ENCODE data around the gene CFAP53.
"Not testable (repeated sequence)": the region's sequence is repeated elsewhere in the genome, so short reads cannot be mapped to it uniquely, and the experiment has no call there.

Gene CFAP53, protein sequence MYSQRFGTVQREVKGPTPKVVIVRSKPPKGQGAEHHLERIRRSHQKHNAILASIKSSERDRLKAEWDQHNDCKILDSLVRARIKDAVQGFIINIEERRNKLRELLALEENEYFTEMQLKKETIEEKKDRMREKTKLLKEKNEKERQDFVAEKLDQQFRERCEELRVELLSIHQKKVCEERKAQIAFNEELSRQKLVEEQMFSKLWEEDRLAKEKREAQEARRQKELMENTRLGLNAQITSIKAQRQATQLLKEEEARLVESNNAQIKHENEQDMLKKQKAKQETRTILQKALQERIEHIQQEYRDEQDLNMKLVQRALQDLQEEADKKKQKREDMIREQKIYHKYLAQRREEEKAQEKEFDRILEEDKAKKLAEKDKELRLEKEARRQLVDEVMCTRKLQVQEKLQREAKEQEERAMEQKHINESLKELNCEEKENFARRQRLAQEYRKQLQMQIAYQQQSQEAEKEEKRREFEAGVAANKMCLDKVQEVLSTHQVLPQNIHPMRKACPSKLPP

DNA sequence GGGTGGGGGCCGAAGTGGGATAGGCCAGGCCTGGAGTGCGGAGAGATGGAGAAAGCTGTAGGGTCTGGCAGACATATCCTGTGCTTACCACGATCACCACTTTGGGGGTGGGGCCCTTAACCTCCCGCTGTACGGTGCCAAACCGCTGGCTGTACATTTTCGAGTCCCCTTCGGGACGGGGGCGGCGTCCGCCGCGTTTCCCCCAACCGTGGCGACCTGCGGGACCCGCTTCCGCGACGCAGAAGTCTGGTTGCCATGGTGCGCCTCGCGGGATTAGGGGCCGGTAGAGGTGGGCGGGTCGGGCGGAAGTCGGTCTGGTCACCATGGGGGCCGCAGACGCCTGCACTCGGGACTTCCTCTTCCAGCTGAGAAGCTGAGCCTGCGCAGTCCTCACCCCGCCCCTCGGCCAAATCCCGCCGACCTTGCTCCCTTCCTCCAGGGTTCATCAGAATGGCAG, at the start of gene CFAP53:
Gene CFAP53 (minus strand): TSS at position 248 of the 457 bp plus-strand sequence. CDS start 91 bp downstream, at position 157.
- peak; percentile 80 for DNase-seq (ENCODE audit: low spot score)

GRCh38 chr18:50315100-50315871, 49.0 kb upstream of the CFAP53 start:
- no peak for DNase-seq (ENCODE audit: low spot score)

DNA sequence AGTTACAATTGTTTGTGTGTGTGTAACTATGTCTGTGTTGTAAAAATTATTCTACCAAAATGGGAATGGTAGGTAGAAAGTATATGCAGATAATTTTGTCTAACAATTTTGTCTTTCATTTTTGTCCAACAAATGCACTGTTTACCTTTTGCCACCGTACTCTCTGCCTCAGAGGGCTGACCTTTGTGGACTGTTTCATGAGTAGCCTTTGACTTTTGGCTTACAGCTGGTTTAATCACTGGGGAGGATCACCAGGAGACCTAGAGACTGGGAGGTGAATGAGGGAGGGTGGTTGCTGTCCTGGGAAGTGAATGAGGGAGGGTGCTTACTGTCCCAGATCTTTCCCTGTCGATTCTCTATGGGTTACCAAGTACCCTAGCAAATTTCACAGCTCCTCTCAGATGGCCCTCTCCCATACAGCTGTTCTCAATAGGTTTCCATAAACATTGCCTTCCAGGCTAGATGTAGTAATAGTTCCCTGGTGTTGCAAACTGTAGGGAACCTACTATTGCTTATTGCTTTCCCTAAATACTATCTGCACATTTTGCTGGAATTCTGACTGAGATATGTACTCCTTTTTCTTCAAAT, 47.7 kb upstream of the CFAP53 start:
- DNase-seq (ENCODE audit: low spot score) = no peak

DNA sequence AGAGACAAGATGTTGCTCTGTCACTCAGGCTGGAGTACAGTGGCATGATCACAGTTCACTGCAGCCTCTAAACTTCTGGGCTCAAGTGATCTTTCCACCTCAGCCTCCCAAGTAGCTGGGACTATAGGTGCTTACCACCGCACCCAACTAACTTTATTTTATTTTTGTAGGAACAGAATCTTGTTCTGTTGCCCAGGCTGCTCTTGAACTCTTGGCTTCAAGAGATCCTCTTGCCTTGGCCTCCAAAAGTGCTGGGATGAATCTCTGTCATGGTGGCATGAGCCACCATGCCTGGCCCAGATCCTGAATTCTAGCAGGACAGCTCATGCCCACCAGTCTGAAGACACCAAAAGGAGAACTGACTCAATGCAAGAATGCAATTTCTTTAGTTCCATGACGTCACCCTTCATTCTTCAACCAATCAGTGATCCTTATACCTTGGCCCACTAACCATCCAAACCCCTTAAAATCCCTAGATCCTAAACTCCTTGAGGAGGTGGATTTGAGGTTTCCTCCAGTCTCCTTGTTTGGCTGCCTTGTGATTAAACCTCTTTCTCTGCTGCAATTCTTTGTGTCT, 46.8 kb upstream of the CFAP53 start:
- no peak for DNase-seq (ENCODE audit: low spot score)

DNA sequence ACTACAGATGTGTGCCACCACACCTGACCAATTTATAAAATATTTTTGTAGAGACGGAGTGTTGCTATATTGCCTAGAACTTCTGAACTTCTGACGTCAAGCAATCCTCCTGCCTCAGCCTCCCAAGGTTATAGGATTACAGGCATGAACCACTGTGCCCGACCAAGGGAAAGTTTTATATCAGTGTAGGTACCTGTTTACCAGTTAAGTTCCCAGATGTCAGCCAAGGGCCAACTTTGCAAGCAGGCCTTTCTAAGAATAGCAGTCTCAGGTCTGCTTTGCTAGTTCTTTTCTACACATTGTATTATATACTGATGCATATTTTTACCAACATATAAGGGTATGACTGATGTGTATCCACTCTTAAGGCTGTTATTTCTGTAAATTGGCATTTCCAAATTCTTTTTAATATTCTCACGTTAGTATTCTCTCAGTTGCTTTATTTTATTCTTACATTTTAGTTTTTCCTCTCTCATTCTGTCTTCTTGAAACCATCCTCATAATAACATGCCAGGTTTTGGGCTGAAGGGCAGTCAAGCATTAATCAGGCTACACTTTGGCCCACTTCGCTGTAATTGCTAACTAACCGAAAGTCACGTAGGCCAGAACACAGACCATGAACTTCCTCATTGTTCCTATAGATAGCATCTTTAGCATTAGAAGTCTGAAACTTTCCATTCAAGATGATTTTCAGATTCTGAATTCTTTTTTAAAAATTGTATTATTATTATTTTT, 46.2 kb upstream of the CFAP53 start:
- no peak for DNase-seq (ENCODE audit: low spot score)

DNA sequence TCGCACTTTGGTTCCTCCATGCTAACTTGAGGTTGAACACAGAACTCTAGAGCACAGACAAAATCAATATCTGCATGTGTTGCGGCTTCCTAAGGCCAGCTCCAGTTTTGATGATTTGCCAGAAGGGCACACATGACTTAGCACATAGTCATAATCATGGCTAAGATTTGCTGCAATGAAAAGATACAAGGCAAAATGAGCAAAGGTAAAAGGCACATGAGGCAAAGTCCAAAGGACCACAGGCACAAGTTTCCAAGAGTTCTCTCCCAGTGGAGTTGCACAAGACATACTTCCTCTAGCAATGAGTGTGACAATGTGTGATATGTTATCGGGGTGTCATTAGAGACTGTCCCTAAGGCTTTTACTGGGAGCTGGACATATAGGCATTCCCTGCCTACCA, 45.4 kb upstream of the CFAP53 start:
- no peak for DNase-seq (ENCODE audit: low spot score)

GRCh38 chr18:50310080-50310479, 43.8 kb upstream of the CFAP53 start:
- no peak for DNase-seq (ENCODE audit: low spot score)

DNA sequence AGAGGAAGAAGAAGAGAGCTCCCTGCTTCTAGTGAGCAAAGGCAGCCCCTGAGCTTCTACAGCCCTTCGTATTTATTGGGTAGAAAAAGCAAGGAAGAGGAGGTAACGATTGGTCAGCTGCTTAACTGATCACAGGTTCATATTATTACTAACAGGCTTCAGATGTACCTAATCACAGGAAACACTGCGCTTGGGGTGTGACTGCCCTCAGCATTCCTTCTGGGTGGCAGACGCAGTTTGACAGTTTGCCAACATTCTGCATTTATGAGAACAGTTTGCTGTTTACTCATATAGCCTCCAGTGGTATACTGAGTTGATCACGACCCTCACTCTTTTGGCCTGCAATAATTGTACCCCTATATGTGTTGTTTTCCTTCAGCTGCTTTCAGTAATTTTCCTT, 42.6 kb upstream of the CFAP53 start:
- DNase-seq (ENCODE audit: low spot score) = not testable (repeated sequence)

- DNase-seq (ENCODE audit: low spot score) = peak; percentile 80
Measured at GRCh38 chr18:50307738-50308470, 41.6 kb upstream of the CFAP53 start.

DNA sequence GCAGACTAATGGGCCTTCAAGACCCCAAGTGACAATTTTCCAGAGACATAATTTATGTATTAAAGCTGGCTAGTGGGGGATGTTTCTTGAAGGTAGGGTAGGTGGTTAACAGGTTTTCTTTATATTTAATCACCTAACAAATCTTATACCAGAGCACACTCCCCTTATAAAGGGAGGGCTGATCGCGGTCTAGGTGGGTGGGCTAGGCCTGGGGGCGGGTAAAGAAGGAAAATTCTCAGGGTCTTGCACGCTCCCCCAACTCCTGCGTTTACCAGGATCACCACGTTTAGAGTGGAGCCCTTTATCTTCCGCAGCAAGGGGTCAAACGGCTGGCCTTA, 41.1 kb upstream of the CFAP53 start:
- no peak for DNase-seq (ENCODE audit: low spot score)

- DNase-seq (ENCODE audit: low spot score) = no peak
Measured at GRCh38 chr18:50306944-50307343, 40.6 kb upstream of the CFAP53 start.

DNA sequence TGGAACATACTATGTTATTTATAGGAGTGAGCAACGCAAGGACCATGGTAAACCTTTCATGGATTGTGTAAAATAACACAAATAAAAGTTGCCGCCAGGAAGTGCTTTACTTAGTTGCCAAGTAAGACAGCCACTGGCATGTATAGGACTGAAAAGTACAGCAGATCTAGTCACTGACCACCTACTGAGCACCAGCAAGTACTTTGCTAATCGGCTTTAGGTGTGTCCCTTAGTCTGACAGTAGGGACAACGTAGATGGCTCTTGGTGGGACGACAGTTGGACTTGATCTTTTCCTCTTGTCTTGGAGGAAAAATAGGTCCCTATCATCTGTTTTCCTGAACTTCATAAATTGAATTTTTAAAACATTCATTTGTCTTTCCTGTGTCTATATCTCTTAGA, 34.8 kb upstream of the CFAP53 start:
- no peak for DNase-seq (ENCODE audit: low spot score)

DNA sequence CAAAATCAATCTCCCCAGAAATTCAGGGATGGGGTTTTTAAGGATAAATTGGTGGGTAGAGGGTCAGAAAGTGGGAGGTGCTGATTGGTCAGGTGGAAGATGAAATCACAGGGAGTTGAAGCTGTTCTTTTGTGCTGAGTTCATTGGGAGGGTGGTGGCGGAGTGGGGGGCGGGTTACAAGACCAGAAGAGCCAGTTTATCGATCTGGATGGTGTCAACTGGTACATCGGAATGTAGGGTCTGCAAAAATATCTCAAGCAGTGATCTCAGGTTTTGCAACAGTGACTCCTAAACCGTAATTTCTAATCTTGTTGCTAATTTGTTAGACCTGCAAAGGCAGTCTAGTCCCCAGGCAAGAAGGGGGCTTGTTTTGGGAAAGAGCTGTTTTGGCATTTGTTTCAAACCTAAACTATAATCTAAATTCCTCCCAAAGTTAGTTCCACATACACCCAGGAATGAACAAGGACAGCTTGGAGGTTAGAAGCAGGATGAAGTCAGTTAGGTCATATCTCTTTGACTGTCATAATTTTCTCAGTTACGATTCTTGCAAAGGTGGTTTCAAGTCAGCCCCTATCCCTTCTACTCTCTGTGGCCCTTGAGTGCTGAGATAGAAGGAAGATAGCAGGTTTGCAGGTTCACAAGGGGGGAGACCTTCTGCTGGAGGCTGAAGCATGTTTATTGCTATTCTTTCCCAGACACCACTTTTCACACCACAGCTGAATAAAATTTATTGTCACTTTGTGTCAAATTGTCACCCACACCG, 33.5 kb upstream of the CFAP53 start:
- no peak for DNase-seq (ENCODE audit: low spot score)

DNA sequence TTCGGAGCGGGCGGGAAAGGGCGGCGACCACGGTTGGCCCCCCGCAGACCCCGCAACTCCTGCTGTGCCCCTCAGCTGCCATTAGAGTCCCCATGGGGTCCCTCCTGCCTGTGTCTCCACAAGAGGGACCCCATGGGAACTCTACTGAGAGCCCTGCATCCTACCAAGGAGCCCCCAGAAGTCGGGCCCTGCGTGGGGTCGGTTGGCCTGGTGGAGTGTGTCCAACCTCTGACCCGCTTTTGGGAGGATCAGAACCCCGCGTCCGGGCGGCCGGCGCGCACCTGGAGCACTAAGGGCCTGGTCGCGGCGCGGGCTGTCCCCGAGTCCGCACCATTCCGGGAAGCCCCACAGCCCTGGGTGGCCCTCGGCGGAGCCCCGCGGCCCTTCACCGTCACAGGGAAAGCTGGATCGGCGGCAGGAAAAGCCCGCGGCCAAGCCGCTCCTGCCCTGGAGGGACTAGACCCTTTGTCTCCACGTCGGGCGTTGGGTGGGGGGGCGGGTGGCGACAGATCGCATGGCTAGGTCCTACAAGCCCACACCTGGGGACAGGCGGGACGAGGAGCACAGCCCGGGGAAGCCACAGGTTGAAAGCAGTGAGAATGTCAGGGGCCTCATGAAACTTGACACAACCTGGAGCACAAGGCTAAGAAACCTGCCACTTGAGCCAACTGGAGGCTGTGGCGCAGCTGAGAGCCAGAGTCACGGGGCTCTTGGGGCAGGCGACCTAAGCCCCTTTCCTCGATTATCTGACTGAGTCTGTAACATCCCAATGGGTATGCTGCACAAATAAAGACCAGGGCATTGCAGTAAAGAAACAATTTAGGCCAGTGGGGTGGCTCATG, 32.4 kb upstream of the CFAP53 start:
- DNase-seq (ENCODE audit: low spot score) = no peak

- peak; percentile 70 for DNase-seq (ENCODE audit: low spot score)
Measured at GRCh38 chr18:50297621-50298442, 31.5 kb upstream of the CFAP53 start.

DNA sequence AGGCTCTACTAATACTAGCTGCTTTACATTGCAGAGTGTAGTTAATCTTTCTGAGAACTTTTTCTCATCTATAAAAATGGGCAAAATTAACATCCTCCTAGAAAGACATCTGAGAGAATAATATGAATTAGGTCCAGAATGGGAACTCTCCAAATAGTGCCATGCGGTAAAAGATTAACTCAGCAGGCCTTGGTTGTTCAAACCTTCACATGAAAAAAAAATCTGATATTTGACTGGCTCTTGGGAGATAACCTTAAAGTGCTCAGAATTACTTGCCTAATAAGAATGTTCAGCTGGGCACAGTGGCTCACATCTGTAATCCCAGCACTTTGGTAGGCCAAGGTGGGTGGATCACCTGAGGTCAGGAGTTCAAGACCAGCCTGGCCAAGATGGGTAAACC, 26.7 kb upstream of the CFAP53 start:
- no peak for DNase-seq (ENCODE audit: low spot score)

- no peak for DNase-seq (ENCODE audit: low spot score)
Measured at GRCh38 chr18:50289108-50289443, 22.8 kb upstream of the CFAP53 start.

- not testable (repeated sequence) for DNase-seq (ENCODE audit: low spot score)
Measured at GRCh38 chr18:50288348-50289107, 22.2 kb upstream of the CFAP53 start.
